ENCODE measurements around the gene ELK4. TPM values are rescaled to one million over a fixed set of nuclear protein-coding genes. Genes with fewer than 3 reads are reported as not detected.

The ELK4 gene
- polyA plus RNA-seq, 1 donor (not counting 4 experiments of a cell fraction or from before 2014, with no cell fraction given) = 8.6 TPM

GRCh38 chr1:205582046-205582445 lies 49.8 kb downstream of the ELK4 start:
- Histone ChIP-seq H3K27me3 (ENCODE audit: control insufficient read depth, extremely low read depth, insufficient read depth, low read length) (peaks cover 40% of the 10 kb centered on the region), H3K36me3 (ENCODE audit: control insufficient read depth in 2 of 2, extremely low read depth in 1 of 2, insufficient read depth in 2 of 2, low read length in 2 of 2) (no peaks in the 10 kb centered on the region), H4K20me1 (ENCODE audit: control insufficient read depth, extremely low read depth, insufficient read depth, low read length) (no peaks in the 10 kb centered on the region), H3K9me1 (ENCODE audit: control insufficient read depth, extremely low read depth, insufficient read depth, low read length) (no peaks in the 10 kb centered on the region), H2AFZ (ENCODE audit: control insufficient read depth, low read length) (no peak overlapping the region), H3K4me1 (ENCODE audit: control insufficient read depth, extremely low read depth, insufficient read depth, low read length) (peaks cover 7% of the 10 kb centered on the region), H3K4me3 (ENCODE audit: control insufficient read depth in 2 of 3, extremely low read depth in 1 of 3, insufficient read depth in 2 of 3, low read depth in 1 of 3, low read length in 3 of 3) (no peak overlapping the region), H3K9me3 (ENCODE audit: control insufficient read depth, low read depth, low read length) (no peaks in the 10 kb centered on the region), H3K27ac (ENCODE audit: control insufficient read depth, insufficient read depth, low read length) (no peak overlapping the region), H3K79me2 (ENCODE audit: control insufficient read depth, insufficient read depth, low read length) (no peaks in the 10 kb centered on the region), H3K9ac (ENCODE audit: control insufficient read depth, extremely low read depth, insufficient read depth, low read length) (no peak overlapping the region), H3K4me2 (ENCODE audit: control insufficient read depth, extremely low read depth, insufficient read depth, low read depth, low read length) (no peak overlapping the region)
- DNase-seq (ENCODE audit: low read depth, low spot score) (no peak), FAIRE-seq (no peak)
- TF ChIP-seq EZH2 (IDR thresholded peaks at IDR 0.05; ENCODE audit: low read length) (no peak), CTCF (optimal IDR thresholded peaks at IDR 0.05 in 1 of 3, IDR thresholded peaks at IDR 0.05 in 1 of 3, conservative IDR thresholded peaks at IDR 0.05 in 1 of 3; ENCODE audit: extremely low read depth in 1 of 3, insufficient read depth in 2 of 3, low read length in 3 of 3) (no peak)
- dilution Hi-C loops (cut with MboI; ENCODE audit: extremely low pct_ligation_motif_present, low sequenced_read_pairs) = no loop called here

GRCh38 chr1:205581321-205581980 lies 50.4 kb downstream of the ELK4 start:
- H4K20me1 ChIP-seq (ENCODE audit: control insufficient read depth, extremely low read depth, insufficient read depth, low read length) = no peaks in the 10 kb centered on the region
- H3K36me3 ChIP-seq (ENCODE audit: control insufficient read depth in 2 of 2, extremely low read depth in 1 of 2, insufficient read depth in 2 of 2, low read length in 2 of 2) = no peaks in the 10 kb centered on the region
- FAIRE-seq = no peak
- H2AFZ ChIP-seq (ENCODE audit: control insufficient read depth, low read length) = no peak overlapping the region
- H3K27ac ChIP-seq (ENCODE audit: control insufficient read depth, insufficient read depth, low read length) = no peak overlapping the region
- H3K4me2 ChIP-seq (ENCODE audit: control insufficient read depth, extremely low read depth, insufficient read depth, low read depth, low read length) = no peak overlapping the region
- no peaks in the 10 kb centered on the region for H3K79me2 ChIP-seq (ENCODE audit: control insufficient read depth, insufficient read depth, low read length)
- peaks cover 42% of the 10 kb centered on the region for H3K27me3 ChIP-seq (ENCODE audit: control insufficient read depth, extremely low read depth, insufficient read depth, low read length)
- no peak for TF ChIP-seq EZH2 (IDR thresholded peaks at IDR 0.05; ENCODE audit: low read length)
- TF ChIP-seq CTCF (optimal IDR thresholded peaks at IDR 0.05 in 1 of 3, IDR thresholded peaks at IDR 0.05 in 1 of 3, conservative IDR thresholded peaks at IDR 0.05 in 1 of 3; ENCODE audit: extremely low read depth in 1 of 3, insufficient read depth in 2 of 3, low read length in 3 of 3) = no peak
- DNase-seq (ENCODE audit: low read depth, low spot score) = no peak
- H3K4me3 ChIP-seq (ENCODE audit: control insufficient read depth in 2 of 3, extremely low read depth in 1 of 3, insufficient read depth in 2 of 3, low read depth in 1 of 3, low read length in 3 of 3) = no peak overlapping the region
- no peaks in the 10 kb centered on the region for H3K9me1 ChIP-seq (ENCODE audit: control insufficient read depth, extremely low read depth, insufficient read depth, low read length)
- H3K9ac ChIP-seq (ENCODE audit: control insufficient read depth, extremely low read depth, insufficient read depth, low read length) = no peak overlapping the region
- peaks cover 7% of the 10 kb centered on the region for H3K4me1 ChIP-seq (ENCODE audit: control insufficient read depth, extremely low read depth, insufficient read depth, low read length)
- dilution Hi-C loops (cut with MboI; ENCODE audit: extremely low pct_ligation_motif_present, low sequenced_read_pairs) = no loop called here
- no peaks in the 10 kb centered on the region for H3K9me3 ChIP-seq (ENCODE audit: control insufficient read depth, low read depth, low read length)
